Activated CD8-positive, alpha-beta memory T cell treated with anti-CD3 and anti-CD28 coated beads, Interleukin-2, amount 10 ng/mL, durations not matched to agents 7 days and 5 days (primary cell): Measurements from ENCODE around the gene KDM2B. TPM values are rescaled to one million over a fixed set of nuclear protein-coding genes. Genes with fewer than 3 reads are reported as not detected.

Source experiments
- ATAC-seq: fragments of 150-1000 bp; cut with Tn5 transposase; one replicate; pipeline ENCODE4 v1.10.0; 2021; ENCODE audit warnings: moderate library complexity
- CTCF ChIA-PET: fragments of 350-600 bp; sonication (Branson Sonifier 250); formaldehyde crosslinking; loops from one replicate; lab custom pipeline; 2021; ENCODE audit warnings: antibody characterized with exemption; lab: Charles Lee
- DNase-seq: peaks from one replicate; pipeline ENCODE4 v3.0.0-alpha.2; 2020
- H3K27ac Mint-ChIP-seq: one replicate; pipeline ENCODE4 v1.8.0; 2021; ENCODE audit warnings: mild to moderate bottlenecking, mixed read lengths
- H3K27me3 Mint-ChIP-seq: one replicate; pipeline ENCODE4 v1.8.0; 2021; ENCODE audit warnings: mixed read lengths
- H3K36me3 Mint-ChIP-seq: one replicate; pipeline ENCODE4 v1.8.0; 2021; ENCODE audit warnings: mild to moderate bottlenecking, mixed read lengths
- H3K4me1 Mint-ChIP-seq: one replicate; pipeline ENCODE4 v1.8.0; 2021; ENCODE audit warnings: mixed read lengths
- H3K4me3 Mint-ChIP-seq: one replicate; pipeline ENCODE4 v1.8.0; 2021; ENCODE audit warnings: mild to moderate bottlenecking, moderate library complexity, mixed read lengths
- H3K9me3 Mint-ChIP-seq: one replicate; pipeline ENCODE4 v1.8.0; 2022; ENCODE audit warnings: low read depth, mixed read lengths
- total RNA-seq, 2 experiments: library from RNA; stranded (reverse); gene quantifications; one replicate each; pipeline ENCODE4 v1.2.3, GENCODE V29; 2021

Gene KDM2B
- 10 to 100 TPM; 63.8 to 64.8 TPM for total RNA-seq

DNA sequence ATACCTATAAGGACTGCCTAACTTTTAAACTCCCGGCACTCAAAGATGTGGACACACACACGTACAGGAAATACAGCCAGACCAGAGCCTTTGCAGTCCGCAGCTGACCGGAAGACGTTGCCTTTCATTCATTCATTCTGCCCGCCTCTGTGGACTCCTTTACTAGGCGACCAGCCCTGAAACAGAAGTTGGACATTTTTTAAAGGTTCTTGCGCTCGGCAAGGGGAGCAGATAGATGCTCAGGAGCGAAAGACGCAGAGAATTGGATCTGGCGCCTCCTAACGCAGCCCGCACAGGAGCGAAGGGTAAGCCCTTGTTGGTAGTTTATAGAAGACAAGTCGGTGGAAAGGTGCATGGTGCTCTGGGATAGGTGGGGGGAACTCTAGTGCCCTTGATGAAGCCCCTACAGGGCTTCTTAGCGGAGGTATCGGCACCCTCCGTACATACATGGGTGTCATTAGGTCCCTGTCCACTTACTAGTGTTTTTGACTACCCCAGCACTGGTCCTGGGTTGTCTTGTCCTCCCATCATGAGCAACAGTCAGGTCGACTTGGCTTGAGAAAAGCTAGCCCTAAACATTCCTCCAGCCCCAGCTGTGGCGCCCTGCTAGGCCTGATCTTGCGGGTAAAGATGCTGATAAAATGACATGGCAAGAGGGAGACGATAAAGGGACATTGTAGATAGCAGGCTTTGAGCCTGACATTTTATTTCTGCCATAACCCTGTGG is at the start of gene KDM2B:
TSS of gene KDM2B (minus strand) at position 65 of the 727 bp plus-strand sequence. CDS start 112 bp downstream, outside the sequence.
- DNase-seq (no peak), ATAC-seq (no peak)
- Mint-ChIP-seq H3K27me3 (no peaks in the 10 kb centered on the region), H3K36me3 (no peaks in the 10 kb centered on the region), H3K9me3 (no peaks in the 10 kb centered on the region), H3K27ac (peak within 1 kb of the TSS; percentile 96), H3K4me3 (peak within 1 kb of the TSS; percentile 85), H3K4me1 (peaks cover 26% of the 10 kb centered on the region)
- CTCF ChIA-PET = interaction anchor here (1.1 to 4.1 kb wide), 7 partner anchors 8 to 88 kb away, joined by 3 to 44 read pairs (median 5); partner anchors contain the start of gene ORAI1

DNA sequence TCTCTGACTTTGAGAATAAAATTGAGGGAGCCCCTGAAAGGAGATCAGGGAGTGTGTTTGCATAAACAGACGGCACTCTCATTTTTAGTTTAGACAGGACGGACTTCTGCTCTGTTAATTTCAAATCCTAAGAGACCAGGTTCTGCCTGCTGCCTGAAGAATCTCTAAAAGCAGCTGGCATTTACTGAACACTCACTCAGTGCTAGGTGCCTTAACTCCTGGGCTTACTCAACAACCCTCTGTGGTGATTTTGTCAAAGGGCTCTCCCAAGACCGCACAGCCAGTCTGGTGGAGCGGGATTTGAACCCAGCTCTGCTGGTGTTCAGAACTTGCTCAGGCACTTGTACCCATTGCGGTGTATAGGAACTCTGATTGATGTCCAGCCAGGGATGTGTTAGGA is 47.7 kb upstream of the KDM2B start:
- peak overlapping the region; percentile 88 for H3K4me3 Mint-ChIP-seq
- peaks cover 21% of the 10 kb centered on the region for H3K36me3 Mint-ChIP-seq
- no peaks in the 10 kb centered on the region for H3K9me3 Mint-ChIP-seq
- H3K4me1 Mint-ChIP-seq = peaks cover 58% of the 10 kb centered on the region
- ATAC-seq (no peak), DNase-seq (no peak)
- H3K27ac Mint-ChIP-seq = peak overlapping the region; percentile 95
- no peaks in the 10 kb centered on the region for H3K27me3 Mint-ChIP-seq
- CTCF ChIA-PET = interaction anchor here (0.6 to 6.7 kb wide), 9 partner anchors 8 to 1009 kb away, joined by 3 to 111 read pairs (median 20); partner anchors contain the start of genes MORN3 and RHOF

DNA sequence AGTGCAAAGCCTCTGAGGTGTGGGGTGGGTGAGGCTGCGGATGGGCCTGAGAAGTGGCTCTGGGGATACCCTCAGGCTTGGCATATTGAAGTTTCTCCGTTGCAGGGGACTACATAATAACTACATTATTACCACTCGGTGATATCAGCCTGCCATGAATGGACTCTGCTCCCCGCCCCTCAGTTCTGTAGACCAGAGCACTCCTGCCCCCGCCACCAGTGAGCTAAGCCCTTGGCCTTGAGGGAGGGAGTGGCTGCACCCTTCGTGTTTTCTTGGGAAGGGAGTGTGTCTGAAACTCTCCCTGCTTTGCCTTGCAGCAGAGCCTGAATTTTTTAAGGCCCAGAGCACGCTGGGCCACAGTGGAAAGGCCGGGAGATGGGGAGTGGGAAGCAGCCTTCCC is 47.2 kb upstream of the KDM2B start:
- Mint-ChIP-seq H3K9me3 (no peaks in the 10 kb centered on the region), H3K4me1 (peaks cover 55% of the 10 kb centered on the region), H3K36me3 (peaks cover 21% of the 10 kb centered on the region), H3K27me3 (no peaks in the 10 kb centered on the region), H3K27ac (peak overlapping the region; percentile 95), H3K4me3 (peak overlapping the region; percentile 88)
- CTCF ChIA-PET = interaction anchor here (0.6 to 6.7 kb wide), 12 partner anchors 9 to 1008 kb away, joined by 3 to 111 read pairs (median 12); partner anchors contain the start of genes MORN3 and RHOF
- ATAC-seq (no peak), DNase-seq (peak; percentile 43)

DNA sequence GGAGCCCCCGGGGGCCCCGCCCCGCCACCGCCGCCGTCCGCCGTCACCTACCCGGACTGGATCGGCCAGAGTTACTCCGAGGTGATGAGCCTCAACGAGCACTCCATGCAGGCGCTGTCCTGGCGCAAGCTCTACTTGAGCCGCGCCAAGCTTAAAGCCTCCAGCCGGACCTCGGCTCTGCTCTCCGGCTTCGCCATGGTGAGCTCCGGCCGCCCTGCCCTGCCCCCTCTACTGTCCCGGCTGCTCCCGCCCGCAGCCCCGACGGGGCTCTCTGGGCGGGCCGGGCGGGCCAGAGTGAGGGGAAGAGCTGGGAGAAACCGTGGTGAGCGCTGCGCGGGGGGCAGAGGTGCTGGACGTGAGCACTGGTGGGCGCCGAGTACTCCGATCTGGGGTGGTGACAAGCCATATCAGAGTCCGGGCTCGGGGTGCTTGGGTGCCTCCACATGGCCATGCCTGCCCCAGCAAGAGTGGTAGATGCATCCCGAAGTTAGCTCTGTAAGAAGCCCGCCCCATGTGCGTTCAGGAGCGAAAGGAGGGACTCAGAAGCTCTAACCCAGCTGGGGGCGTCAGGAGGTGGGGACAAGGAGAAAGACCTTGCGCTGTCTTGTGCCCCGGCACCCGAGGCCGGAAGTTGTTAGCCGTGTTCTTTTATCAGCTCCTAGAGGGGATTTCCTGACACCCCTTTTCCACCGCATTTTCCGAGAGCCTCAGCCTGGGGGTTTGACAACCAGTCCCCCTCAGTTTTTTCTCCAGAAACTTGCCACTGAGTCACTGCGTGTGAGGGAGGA is 46.2 kb upstream of the KDM2B start:
- CTCF ChIA-PET = interaction anchor here (0.8 to 6.7 kb wide), 26 partner anchors 10 to 185 kb away, joined by 3 to 111 read pairs (median 6); partner anchors contain the start of genes KDM2B, MORN3 and RHOF
- no peaks in the 10 kb centered on the region for H3K27me3 Mint-ChIP-seq
- H3K36me3 Mint-ChIP-seq = peaks cover 20% of the 10 kb centered on the region
- DNase-seq (peak; percentile 90), ATAC-seq (peak; percentile 52)
- no peaks in the 10 kb centered on the region for H3K9me3 Mint-ChIP-seq
- peaks cover 46% of the 10 kb centered on the region for H3K4me1 Mint-ChIP-seq
- H3K27ac Mint-ChIP-seq = peak overlapping the region; percentile 95
- H3K4me3 Mint-ChIP-seq = peak overlapping the region; percentile 88

DNA sequence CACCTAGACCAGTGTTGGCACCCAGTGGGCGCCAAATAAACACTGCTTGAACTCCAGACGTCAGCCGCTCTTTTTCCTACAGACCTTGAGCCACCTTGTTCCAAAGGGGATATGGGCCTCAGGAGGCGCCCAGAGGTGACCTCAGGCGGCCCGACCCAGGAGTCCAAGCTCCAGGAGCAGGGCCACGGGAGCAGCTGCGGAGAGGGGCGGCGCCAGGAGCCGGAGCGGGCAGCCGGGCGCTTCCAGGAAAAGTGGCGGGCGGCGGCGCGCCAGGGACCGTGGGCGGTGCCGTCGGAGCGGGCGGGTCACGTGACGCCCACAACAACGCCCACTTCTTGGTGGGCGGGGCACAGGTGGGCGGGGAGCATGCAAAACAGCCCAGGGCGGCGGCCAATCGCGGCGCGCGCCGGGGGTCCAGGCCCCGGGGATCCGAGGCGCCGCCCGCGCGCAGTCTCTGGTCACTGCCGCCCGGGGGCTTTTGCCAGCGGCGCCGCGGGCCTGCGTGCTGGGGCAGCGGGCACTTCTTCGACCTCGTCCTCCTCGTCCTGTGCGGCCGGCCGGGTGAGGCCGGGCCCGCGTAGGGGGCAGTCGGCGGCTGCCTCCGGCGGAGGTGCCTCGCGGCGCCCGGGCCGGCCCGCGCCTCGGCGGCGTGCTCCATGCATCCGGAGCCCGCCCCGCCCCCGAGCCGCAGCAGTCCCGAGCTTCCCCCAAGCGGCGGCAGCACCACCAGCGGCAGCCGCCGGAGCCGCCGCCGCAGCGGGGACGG is 45.4 kb upstream of the KDM2B start, which contains the start of gene ORAI1:
TSS of gene ORAI1 (plus strand) at position 444 of the 766 bp plus-strand sequence.
- Mint-ChIP-seq H3K27me3 (no peaks in the 10 kb centered on the region), H3K4me1 (peaks cover 40% of the 10 kb centered on the region), H3K27ac (peak within 1 kb of the TSS; percentile 95), H3K36me3 (peaks cover 15% of the 10 kb centered on the region), H3K9me3 (no peaks in the 10 kb centered on the region), H3K4me3 (peak within 1 kb of the TSS; percentile 88)
- CTCF ChIA-PET = interaction anchor here (1.0 to 6.7 kb wide), 23 partner anchors 10 to 168 kb away, joined by 3 to 111 read pairs (median 11); partner anchors contain the start of genes KDM2B, MORN3 and RHOF
- DNase-seq (peak; percentile 97), ATAC-seq (peak; percentile 80)

DNA sequence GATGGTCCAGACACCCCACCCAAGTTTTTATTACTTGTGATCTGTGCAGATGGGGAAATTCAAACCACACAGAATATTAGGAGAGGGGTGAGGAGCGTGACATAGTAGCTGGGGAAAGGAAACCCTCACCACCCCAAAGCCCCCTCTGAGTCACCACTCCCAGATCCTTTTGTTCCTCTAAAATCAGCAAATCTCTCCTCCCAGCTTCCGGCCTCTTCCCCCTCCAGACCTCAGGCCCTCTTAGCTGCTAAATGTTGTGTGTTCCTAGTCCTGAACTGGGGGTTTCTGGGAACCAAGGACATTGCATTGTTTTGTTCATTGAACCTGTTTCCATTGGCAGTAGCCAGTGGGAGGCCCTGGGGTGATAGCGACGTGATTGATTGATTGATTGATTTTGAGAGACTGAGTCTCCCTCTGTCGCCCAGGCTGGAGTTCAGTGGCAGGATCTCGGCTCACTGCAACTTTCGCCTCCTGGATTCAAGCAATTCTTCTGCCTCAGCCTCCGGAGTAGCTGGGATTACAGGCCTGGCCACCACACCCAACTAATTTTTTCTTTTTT is 39.6 kb upstream of the KDM2B start:
- no peak for DNase-seq
- Mint-ChIP-seq H3K9me3 (no peaks in the 10 kb centered on the region), H3K27ac (no peak overlapping the region), H3K4me3 (no peak overlapping the region), H3K27me3 (no peaks in the 10 kb centered on the region), H3K36me3 (no peaks in the 10 kb centered on the region), H3K4me1 (peaks cover 7% of the 10 kb centered on the region)
- no peak for ATAC-seq
- CTCF ChIA-PET = interaction anchor here (1.0 to 3.3 kb wide), 3 partner anchors 68 to 125 kb away, joined by 4 to 17 read pairs (median 4); no protein-coding TSS in a partner anchor

DNA sequence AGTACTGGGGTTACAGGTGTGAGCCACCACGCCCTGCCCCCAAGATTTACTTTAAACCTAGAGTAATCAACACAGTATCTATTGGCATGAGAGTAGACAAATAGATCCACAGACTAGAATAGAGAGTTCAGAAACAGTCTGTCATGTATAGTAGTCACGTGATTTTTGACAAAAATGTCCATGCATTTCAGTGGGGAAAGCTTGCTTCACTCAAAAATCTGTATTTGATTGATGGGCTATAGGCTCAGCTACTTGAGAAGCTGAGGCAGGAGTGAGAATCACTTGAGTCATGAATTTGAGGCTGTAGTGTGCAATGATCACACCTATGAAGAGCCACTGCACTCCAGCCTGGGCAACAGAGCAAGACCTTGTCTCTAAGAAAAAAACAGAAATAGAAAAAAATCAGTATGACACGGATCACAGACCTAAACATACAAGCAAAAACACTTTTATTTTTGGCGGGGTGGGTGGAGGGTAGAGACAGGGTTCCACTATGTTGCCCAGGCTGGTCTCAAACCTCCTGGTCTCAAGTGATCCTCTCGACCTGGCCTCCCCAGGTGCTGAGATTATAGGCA is 37.9 kb upstream of the KDM2B start:
- Mint-ChIP-seq H3K27ac (no peak overlapping the region), H3K9me3 (no peaks in the 10 kb centered on the region)

DNA sequence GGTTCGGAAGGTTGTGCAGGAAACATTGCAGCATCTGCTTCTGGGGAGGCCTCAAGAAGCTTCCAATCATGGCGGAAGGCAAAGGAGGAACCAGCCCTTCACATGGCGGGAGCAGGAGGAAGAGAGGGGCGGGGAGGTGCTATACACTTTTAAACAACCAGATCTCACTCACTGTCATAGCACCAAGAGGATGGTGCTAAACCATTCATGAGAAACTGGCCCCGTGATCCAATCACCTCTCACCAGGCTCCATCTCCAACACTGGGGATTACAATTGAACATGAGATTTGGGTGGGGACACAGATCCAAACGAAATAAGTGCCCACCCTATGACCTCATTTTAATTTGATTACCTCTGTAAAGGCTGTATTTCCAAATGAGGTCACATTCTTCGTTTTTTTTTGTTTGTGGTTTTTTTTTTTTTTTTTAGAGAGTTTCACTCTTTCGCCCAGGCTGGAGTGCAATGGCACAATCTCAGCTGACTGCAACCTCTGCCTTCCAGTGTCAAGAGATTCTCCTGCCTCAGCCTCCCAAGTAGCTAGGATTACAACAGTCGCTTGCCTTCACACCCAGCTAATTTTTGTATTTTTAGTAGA is 34.1 kb upstream of the KDM2B start:
- no peak overlapping the region for H3K27ac Mint-ChIP-seq

More for the DNA sequence above, 37.9 kb upstream of the KDM2B start:
- DNase-seq (no peak), ATAC-seq (no peak)
- CTCF ChIA-PET = interaction anchor here (3.3 kb wide), 1 partner anchor 67 kb away, joined by 17 read pairs; no protein-coding TSS in a partner anchor
- H3K27me3 Mint-ChIP-seq = no peaks in the 10 kb centered on the region
- no peaks in the 10 kb centered on the region for H3K36me3 Mint-ChIP-seq
- no peak overlapping the region for H3K4me3 Mint-ChIP-seq
- peaks cover 6% of the 10 kb centered on the region for H3K4me1 Mint-ChIP-seq

DNA sequence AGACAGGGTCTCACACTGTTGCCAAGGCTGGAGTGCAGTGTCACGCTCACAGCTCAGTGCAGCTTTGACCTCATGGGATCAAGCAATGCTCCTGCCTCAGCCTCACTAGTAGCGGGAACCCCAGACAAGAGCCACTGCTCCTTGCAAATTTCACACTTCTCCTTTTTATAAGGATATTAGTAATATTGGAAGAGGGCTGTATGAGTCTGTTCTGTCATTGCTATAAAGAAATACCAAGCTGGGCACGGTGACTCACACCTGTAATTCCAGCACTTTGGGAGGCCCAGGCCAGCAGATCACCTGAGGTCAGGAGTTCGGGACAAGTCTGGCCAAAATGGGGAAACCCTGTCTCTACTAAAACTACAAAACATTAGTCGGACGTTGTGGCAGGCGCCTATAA is 32.6 kb upstream of the KDM2B start:
- DNase-seq = no peak
- no peak overlapping the region for H3K4me3 Mint-ChIP-seq
- H3K36me3 Mint-ChIP-seq = no peaks in the 10 kb centered on the region
- no peak overlapping the region for H3K27ac Mint-ChIP-seq
- CTCF ChIA-PET = interaction anchor here (0.6 to 1.5 kb wide), 3 partner anchors 61 to 136 kb away, joined by 3 to 4 read pairs (median 3); no protein-coding TSS in a partner anchor
- no peak for ATAC-seq
- no peaks in the 10 kb centered on the region for H3K9me3 Mint-ChIP-seq
- no peaks in the 10 kb centered on the region for H3K27me3 Mint-ChIP-seq
- H3K4me1 Mint-ChIP-seq = peaks cover 8% of the 10 kb centered on the region

More for the DNA sequence above, 34.1 kb upstream of the KDM2B start:
- Mint-ChIP-seq H3K4me1 (peaks cover 8% of the 10 kb centered on the region), H3K9me3 (no peaks in the 10 kb centered on the region), H3K27me3 (no peaks in the 10 kb centered on the region), H3K4me3 (no peak overlapping the region), H3K36me3 (no peaks in the 10 kb centered on the region)
- ATAC-seq = peak; percentile 10
- DNase-seq = no peak
- CTCF ChIA-PET = interaction anchor here (1.0 to 1.2 kb wide), 4 partner anchors 12 to 456 kb away, joined by 3 to 6 read pairs (median 4); no protein-coding TSS in a partner anchor

DNA sequence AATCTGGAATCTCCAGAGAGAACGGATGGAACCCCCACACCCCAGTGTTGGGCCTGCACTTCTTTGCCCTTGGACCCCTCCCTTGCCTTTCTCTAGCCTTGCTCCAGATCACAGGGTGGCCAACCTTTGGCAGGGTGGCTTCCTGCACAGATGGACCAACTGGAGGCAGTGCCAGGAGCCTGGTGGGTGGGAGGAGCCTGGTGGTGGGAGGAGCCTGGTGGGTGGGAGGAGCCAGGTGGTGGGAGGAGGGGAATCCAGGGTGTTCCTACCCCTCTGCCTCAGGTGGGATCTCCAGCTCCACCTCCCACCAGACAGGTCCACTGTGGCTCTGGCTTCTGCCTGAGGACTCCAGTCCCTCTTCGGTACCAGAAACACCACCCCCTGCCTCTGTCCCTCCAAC is 30.5 kb upstream of the KDM2B start:
- Mint-ChIP-seq H3K4me3 (no peak overlapping the region), H3K27ac (no peak overlapping the region), H3K27me3 (no peaks in the 10 kb centered on the region), H3K4me1 (peaks cover 8% of the 10 kb centered on the region), H3K9me3 (no peaks in the 10 kb centered on the region), H3K36me3 (no peaks in the 10 kb centered on the region)
- DNase-seq (peak; percentile 44), ATAC-seq (peak; percentile 70)
- CTCF ChIA-PET = interaction anchor here (1.1 to 1.3 kb wide), 2 partner anchors 58 to 168 kb away, joined by 4 read pairs; no protein-coding TSS in a partner anchor

DNA sequence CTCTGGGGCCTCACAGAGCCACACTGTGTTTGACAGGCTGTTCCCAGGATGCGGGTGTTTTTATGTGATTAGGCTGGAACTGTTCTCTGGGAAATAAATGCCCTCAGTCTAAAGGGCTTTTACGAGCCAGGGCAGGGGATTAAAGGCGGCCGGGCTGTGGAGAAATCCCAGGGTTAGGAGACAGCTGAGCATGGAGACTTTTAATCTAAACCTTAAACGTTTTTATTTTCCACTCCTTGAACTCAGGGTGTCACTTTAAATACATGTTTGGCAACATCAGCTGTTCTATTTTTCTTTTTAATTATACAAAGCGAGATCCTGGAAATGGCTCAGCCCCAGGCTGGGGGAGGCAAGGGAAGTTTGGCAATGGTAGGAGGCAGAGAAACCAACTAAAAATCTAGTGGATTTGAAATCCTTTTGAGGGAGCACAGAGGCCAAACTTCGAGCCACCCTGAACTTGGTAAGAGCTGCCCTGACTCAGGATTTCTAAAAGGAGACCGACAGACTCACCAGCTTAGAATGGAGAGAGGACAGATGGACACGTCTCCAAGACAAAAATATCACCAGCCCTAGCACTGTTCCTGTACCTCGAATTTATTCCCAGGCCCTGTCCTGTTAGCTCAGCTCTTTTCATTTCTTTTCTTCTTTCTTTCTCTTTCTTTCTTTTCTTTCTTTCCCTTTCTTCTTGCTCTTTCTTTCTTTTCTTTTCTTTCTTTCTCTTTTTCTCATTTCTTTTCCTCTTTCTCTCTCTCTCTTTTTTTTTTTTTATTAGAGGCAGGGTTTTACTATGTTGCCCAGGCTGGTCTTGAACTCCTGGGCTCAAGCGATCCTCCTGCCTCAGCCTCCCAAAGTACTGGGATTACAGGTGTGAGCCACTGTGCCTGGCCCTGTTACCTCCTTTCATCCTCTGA is 29.7 kb upstream of the KDM2B start:
- Mint-ChIP-seq H3K9me3 (no peaks in the 10 kb centered on the region), H3K27me3 (no peaks in the 10 kb centered on the region), H3K4me1 (peaks cover 8% of the 10 kb centered on the region), H3K27ac (no peak overlapping the region), H3K4me3 (no peak overlapping the region), H3K36me3 (no peaks in the 10 kb centered on the region)
- DNase-seq (no peak), ATAC-seq (no peak)
- CTCF ChIA-PET = interaction anchor here (0.6 to 1.3 kb wide), 4 partner anchors 57 to 226 kb away, joined by 3 to 4 read pairs (median 4); no protein-coding TSS in a partner anchor
